ENCODE measurements around the gene HM13.
A peak's percentile ranks its signal among the peaks of the same experiment; 100 is the strongest.

The HM13 gene

DNA sequence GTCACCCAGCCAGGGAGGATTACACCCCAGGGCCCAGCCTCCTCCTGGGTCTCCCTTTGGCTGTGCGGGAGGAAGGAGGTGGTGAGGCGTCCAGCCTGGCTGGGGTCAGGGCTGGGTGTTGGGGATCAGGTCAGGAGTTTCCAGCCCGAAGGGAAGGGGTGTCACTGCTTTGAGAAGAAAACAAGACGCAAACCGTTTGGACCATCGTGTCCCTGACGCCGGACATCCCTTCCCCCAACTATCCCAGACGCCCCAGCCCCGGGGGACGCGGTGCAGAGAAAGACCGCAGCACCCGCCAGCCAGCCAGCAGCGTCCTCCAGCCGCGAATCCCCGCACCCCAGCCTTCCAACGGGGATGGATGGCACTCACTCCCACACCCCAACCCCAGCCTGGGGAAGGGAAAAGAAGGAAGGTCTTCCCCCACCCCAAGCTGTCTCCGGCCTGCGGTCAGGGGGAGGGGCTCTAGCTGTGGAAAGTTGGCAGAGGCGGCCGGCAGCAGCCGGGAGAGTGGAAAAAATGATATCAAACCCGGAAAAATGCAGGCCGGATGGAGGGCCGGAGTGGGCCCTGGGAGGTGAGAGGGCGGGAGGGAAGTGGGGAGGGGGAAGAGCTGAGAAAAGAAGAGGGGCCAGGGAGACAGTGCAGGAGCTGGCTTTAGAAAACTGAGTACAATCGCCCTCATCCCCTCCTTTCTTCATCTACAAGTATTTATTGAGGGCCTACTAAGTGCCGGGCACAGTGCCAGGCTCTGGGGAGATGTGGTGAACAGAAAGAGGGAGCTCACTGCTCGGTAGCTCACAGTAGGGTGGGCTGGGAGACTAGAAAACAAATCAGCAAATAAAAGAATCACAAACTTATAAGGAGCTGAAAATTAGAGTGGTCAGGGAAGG is 28.5 kb upstream of the HM13 start:
- no peak overlapping the region for H3K4me3 ChIP-seq (ENCODE audit: low read length in 2 of 2)
- WGBS, 2 donors (ENCODE audit: extremely low coverage in 2 of 2, insufficient read length in 2 of 2, insufficient replicate concordance in 1 of 2): no CpG with 5 or more reads among the region's 31 CpGs
- H4K8ac ChIP-seq (ENCODE audit: low read depth, low read length): no peak overlapping the region
- DNase-seq (ENCODE audit: low spot score): no peak
- H3K4me1 ChIP-seq (ENCODE audit: control insufficient read depth in 2 of 2, insufficient read depth in 1 of 2, low read depth in 1 of 2, low read length in 2 of 2): no peaks in the 10 kb centered on the region
- H4K91ac ChIP-seq (ENCODE audit: low read depth, low read length, poor library complexity): no peak overlapping the region
- H3K79me1 ChIP-seq (ENCODE audit: low read depth, low read length): peaks cover 6% of the 10 kb centered on the region
- H3K9ac ChIP-seq (ENCODE audit: low read depth, low read length, poor library complexity): no peak overlapping the region
- H3K9me3 ChIP-seq (replicated peaks in 1 of 2; ENCODE audit: control insufficient read depth in 2 of 2, insufficient read depth in 1 of 2, low read depth in 1 of 2, low read length in 2 of 2): peaks cover 0 to 26% of the 10 kb centered on the region in 2 donors
- H3K4me2 ChIP-seq (ENCODE audit: insufficient read depth, low read length, poor library complexity, severe bottlenecking): no peak overlapping the region
- no peak overlapping the region for H3K14ac ChIP-seq (ENCODE audit: low read length)
- H3K27me3 ChIP-seq (ENCODE audit: control insufficient read depth in 3 of 3, insufficient read depth in 3 of 3, low read depth in 1 of 3, low read length in 3 of 3): peaks cover 0 to 29% (median 0%) of the 10 kb centered on the region in 3 experiments
- H3K27ac ChIP-seq (replicated peaks; ENCODE audit: low read length): no peak overlapping the region
- H2AK5ac ChIP-seq (ENCODE audit: low read depth, low read length): no peak overlapping the region
- H2BK15ac ChIP-seq (ENCODE audit: low read length): no peak overlapping the region
- no peak overlapping the region for H2BK120ac ChIP-seq (ENCODE audit: low read depth, low read length)
- H2BK5ac ChIP-seq (ENCODE audit: low read length): peak overlapping the region; percentile 57
- no peak overlapping the region for H3K23ac ChIP-seq (ENCODE audit: low read depth, low read length, poor library complexity)
- H2AFZ ChIP-seq (ENCODE audit: low read length): peak overlapping the region; percentile 29
- no peak overlapping the region for H2BK12ac ChIP-seq (ENCODE audit: low read length)
- H3K36me3 ChIP-seq (replicated peaks in 1 of 2; ENCODE audit: control insufficient read depth in 2 of 2, insufficient read depth in 2 of 2, low read length in 2 of 2): no peaks in the 10 kb centered on the region
- no peak overlapping the region for H3K18ac ChIP-seq (ENCODE audit: low read length)
- H3K4ac ChIP-seq (ENCODE audit: low read length): no peak overlapping the region

DNA sequence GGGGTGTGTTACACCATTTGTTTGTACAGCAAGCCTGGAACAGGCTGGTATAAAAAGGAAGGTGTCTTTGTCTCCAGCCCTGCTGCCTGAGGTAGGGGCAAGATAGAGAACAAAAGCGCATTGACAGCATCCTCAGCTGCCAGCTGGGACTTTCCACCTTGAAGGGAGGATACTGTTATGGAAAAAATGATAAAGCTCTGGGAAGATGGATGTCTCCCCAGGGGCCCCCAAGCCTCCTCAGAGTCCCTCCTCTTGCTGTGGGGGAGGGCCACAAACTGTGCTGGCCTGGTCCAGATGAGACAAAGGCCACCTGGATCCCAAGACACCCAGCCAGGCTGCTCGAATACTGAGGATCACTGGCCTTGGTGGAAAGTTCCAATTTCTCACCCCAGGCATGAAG is 26.1 kb upstream of the HM13 start:
- Histone ChIP-seq H3K4me2 (ENCODE audit: insufficient read depth, low read length, poor library complexity, severe bottlenecking) (no peak overlapping the region), H3K9ac (ENCODE audit: low read depth, low read length, poor library complexity) (no peak overlapping the region), H3K4me1 (ENCODE audit: control insufficient read depth in 2 of 2, insufficient read depth in 1 of 2, low read depth in 1 of 2, low read length in 2 of 2) (no peaks in the 10 kb centered on the region), H2BK5ac (ENCODE audit: low read length) (no peak overlapping the region), H2BK120ac (ENCODE audit: low read depth, low read length) (no peak overlapping the region), H3K4me3 (ENCODE audit: low read length in 2 of 2) (no peak overlapping the region), H3K79me1 (ENCODE audit: low read depth, low read length) (no peaks in the 10 kb centered on the region), H2BK12ac (ENCODE audit: low read length) (no peak overlapping the region), H4K8ac (ENCODE audit: low read depth, low read length) (no peak overlapping the region), H3K14ac (ENCODE audit: low read length) (no peak overlapping the region), H4K91ac (ENCODE audit: low read depth, low read length, poor library complexity) (no peak overlapping the region), H3K36me3 (replicated peaks in 1 of 2; ENCODE audit: control insufficient read depth in 2 of 2, insufficient read depth in 2 of 2, low read length in 2 of 2) (no peaks in the 10 kb centered on the region), H3K4ac (ENCODE audit: low read length) (no peak overlapping the region), H3K27me3 (ENCODE audit: control insufficient read depth in 3 of 3, insufficient read depth in 3 of 3, low read depth in 1 of 3, low read length in 3 of 3) (peaks cover 0 to 29% (median 0%) of the 10 kb centered on the region in 3 experiments), H2BK15ac (ENCODE audit: low read length) (no peak overlapping the region), H3K9me3 (replicated peaks in 1 of 2; ENCODE audit: control insufficient read depth in 2 of 2, insufficient read depth in 1 of 2, low read depth in 1 of 2, low read length in 2 of 2) (peaks cover 0 to 19% of the 10 kb centered on the region in 2 donors), H3K27ac (replicated peaks; ENCODE audit: low read length) (no peak overlapping the region), H2AFZ (ENCODE audit: low read length) (no peak overlapping the region), H3K18ac (ENCODE audit: low read length) (no peak overlapping the region), H3K23ac (ENCODE audit: low read depth, low read length, poor library complexity) (no peak overlapping the region), H2AK5ac (ENCODE audit: low read depth, low read length) (no peak overlapping the region)
- no CpG with 5 or more reads among the region's 2 CpGs for WGBS, 2 donors (ENCODE audit: extremely low coverage in 2 of 2, insufficient read length in 2 of 2, insufficient replicate concordance in 1 of 2)
- DNase-seq (ENCODE audit: low spot score): no peak

DNA sequence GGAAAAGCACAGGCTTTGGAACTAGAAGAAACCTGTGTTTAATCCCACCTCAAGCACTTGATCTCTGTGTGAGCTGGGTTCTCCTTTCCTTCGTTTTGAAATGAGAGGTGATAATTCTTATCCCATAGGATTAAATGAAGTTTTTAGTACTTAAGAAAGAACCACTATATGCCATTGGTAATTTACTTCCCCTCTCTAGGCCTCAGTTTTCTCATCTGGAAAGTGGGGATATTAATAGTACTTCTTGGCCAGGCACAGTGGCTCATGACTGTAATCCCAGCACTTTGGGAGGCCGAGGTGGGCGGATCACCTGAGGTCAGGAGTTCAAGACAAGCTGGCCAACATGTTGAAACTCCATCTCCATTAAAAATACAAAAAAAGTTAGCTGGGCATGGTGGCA is 25.1 kb upstream of the HM13 start:
- Histone ChIP-seq H4K91ac (ENCODE audit: low read depth, low read length, poor library complexity) (no peak overlapping the region), H3K4me2 (ENCODE audit: insufficient read depth, low read length, poor library complexity, severe bottlenecking) (no peak overlapping the region), H3K9me3 (replicated peaks in 1 of 2; ENCODE audit: control insufficient read depth in 2 of 2, insufficient read depth in 1 of 2, low read depth in 1 of 2, low read length in 2 of 2) (peaks cover 0 to 17% of the 10 kb centered on the region in 2 donors), H3K4ac (ENCODE audit: low read length) (no peak overlapping the region), H2AFZ (ENCODE audit: low read length) (no peak overlapping the region), H3K23ac (ENCODE audit: low read depth, low read length, poor library complexity) (no peak overlapping the region), H3K27me3 (ENCODE audit: control insufficient read depth in 3 of 3, insufficient read depth in 3 of 3, low read depth in 1 of 3, low read length in 3 of 3) (peaks cover 0 to 29% (median 0%) of the 10 kb centered on the region in 3 experiments), H4K8ac (ENCODE audit: low read depth, low read length) (no peak overlapping the region), H3K27ac (replicated peaks; ENCODE audit: low read length) (no peak overlapping the region), H3K18ac (ENCODE audit: low read length) (no peak overlapping the region), H2BK15ac (ENCODE audit: low read length) (no peak overlapping the region), H2BK12ac (ENCODE audit: low read length) (no peak overlapping the region), H3K4me1 (ENCODE audit: control insufficient read depth in 2 of 2, insufficient read depth in 1 of 2, low read depth in 1 of 2, low read length in 2 of 2) (no peaks in the 10 kb centered on the region), H2AK5ac (ENCODE audit: low read depth, low read length) (no peak overlapping the region), H2BK5ac (ENCODE audit: low read length) (no peak overlapping the region), H3K4me3 (ENCODE audit: low read length in 2 of 2) (no peak overlapping the region), H3K9ac (ENCODE audit: low read depth, low read length, poor library complexity) (no peak overlapping the region), H3K79me1 (ENCODE audit: low read depth, low read length) (no peaks in the 10 kb centered on the region), H3K36me3 (replicated peaks in 1 of 2; ENCODE audit: control insufficient read depth in 2 of 2, insufficient read depth in 2 of 2, low read length in 2 of 2) (no peaks in the 10 kb centered on the region), H3K14ac (ENCODE audit: low read length) (no peak overlapping the region), H2BK120ac (ENCODE audit: low read depth, low read length) (no peak overlapping the region)
- no peak for DNase-seq (ENCODE audit: low spot score)
- no CpG with 5 or more reads among the region's 3 CpGs for WGBS, 2 donors (ENCODE audit: extremely low coverage in 2 of 2, insufficient read length in 2 of 2, insufficient replicate concordance in 1 of 2)

DNA sequence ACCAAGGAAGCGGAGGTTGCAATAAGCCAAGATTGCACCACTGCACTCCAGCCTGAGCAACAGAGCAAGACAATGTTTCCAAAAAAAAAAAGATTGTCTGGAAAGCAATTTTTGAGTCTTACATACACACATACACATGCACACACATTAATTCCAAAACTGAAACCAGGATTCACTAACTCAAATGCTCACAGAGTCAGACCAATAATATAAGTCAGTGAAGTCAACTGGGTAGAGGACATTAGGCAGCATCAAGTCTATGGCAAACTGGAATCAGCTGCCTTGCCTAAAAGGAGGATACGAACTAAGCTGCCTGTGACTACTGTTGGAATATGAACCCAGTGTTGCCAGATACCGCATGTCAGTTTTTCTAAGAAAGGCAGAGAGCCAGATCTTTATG is 23.5 kb upstream of the HM13 start:
- no peak overlapping the region for H2AK5ac ChIP-seq (ENCODE audit: low read depth, low read length)
- no peak overlapping the region for H4K91ac ChIP-seq (ENCODE audit: low read depth, low read length, poor library complexity)
- H4K8ac ChIP-seq (ENCODE audit: low read depth, low read length): no peak overlapping the region
- peaks cover 0 to 10% of the 10 kb centered on the region in 2 donors for H3K9me3 ChIP-seq (replicated peaks in 1 of 2; ENCODE audit: control insufficient read depth in 2 of 2, insufficient read depth in 1 of 2, low read depth in 1 of 2, low read length in 2 of 2)
- H3K23ac ChIP-seq (ENCODE audit: low read depth, low read length, poor library complexity): no peak overlapping the region
- DNase-seq (ENCODE audit: low spot score): no peak
- H3K14ac ChIP-seq (ENCODE audit: low read length): no peak overlapping the region
- H2BK15ac ChIP-seq (ENCODE audit: low read length): no peak overlapping the region
- no peak overlapping the region for H2BK120ac ChIP-seq (ENCODE audit: low read depth, low read length)
- peaks cover 0 to 22% (median 0%) of the 10 kb centered on the region in 3 experiments for H3K27me3 ChIP-seq (ENCODE audit: control insufficient read depth in 3 of 3, insufficient read depth in 3 of 3, low read depth in 1 of 3, low read length in 3 of 3)
- H3K4me1 ChIP-seq (ENCODE audit: control insufficient read depth in 2 of 2, insufficient read depth in 1 of 2, low read depth in 1 of 2, low read length in 2 of 2): no peaks in the 10 kb centered on the region
- no peak overlapping the region for H3K4me3 ChIP-seq (ENCODE audit: low read length in 2 of 2)
- H3K27ac ChIP-seq (replicated peaks; ENCODE audit: low read length): no peak overlapping the region
- H3K36me3 ChIP-seq (replicated peaks in 1 of 2; ENCODE audit: control insufficient read depth in 2 of 2, insufficient read depth in 2 of 2, low read length in 2 of 2): no peaks in the 10 kb centered on the region
- no peak overlapping the region for H3K18ac ChIP-seq (ENCODE audit: low read length)
- H3K4me2 ChIP-seq (ENCODE audit: insufficient read depth, low read length, poor library complexity, severe bottlenecking): no peak overlapping the region
- H3K79me1 ChIP-seq (ENCODE audit: low read depth, low read length): no peaks in the 10 kb centered on the region
- no peak overlapping the region for H3K4ac ChIP-seq (ENCODE audit: low read length)
- no peak overlapping the region for H2BK12ac ChIP-seq (ENCODE audit: low read length)
- H2BK5ac ChIP-seq (ENCODE audit: low read length): no peak overlapping the region
- WGBS, 2 donors (ENCODE audit: extremely low coverage in 2 of 2, insufficient read length in 2 of 2, insufficient replicate concordance in 1 of 2): no CpG with 5 or more reads among the region's 3 CpGs
- H2AFZ ChIP-seq (ENCODE audit: low read length): no peak overlapping the region
- H3K9ac ChIP-seq (ENCODE audit: low read depth, low read length, poor library complexity): no peak overlapping the region
